Upper lobe of left lung (tissue), 4 donors: ENCODE data around the gene FCAR.
"Not testable (repeated sequence)": the region's sequence is repeated elsewhere in the genome, so short reads cannot be mapped to it uniquely, and the experiment has no call there.

Experiments used
- CTCF ChIP-seq, 6 experiments: fragments of 450-650 bp in 4 of 6; fragments of 200-600 bp in 2 of 6; sonication (generic) in 2 of 6; IDR thresholded peaks; one replicate each; pipeline ENCODE4 v1.5.1; 2016 to 2019; ENCODE audit warnings: antibody characterized with exemption in 6 of 6
- EP300 ChIP-seq, 4 donors: sonication (generic); formaldehyde crosslinking; IDR thresholded peaks; one replicate each; pipeline ENCODE4 v1.5.1; 2017; ENCODE audit warnings: antibody characterized with exemption in 4 of 4, control low read depth in 2 of 4
- POLR2A ChIP-seq, 4 donors: fragments of 450-650 bp; IDR thresholded peaks; one replicate each; pipeline ENCODE4 v1.5.1; 2016 to 2017; ENCODE audit warnings: antibody characterized with exemption in 4 of 4, mild to moderate bottlenecking in 2 of 4

GRCh38 chr19:54828064-54828463 lies 46.0 kb upstream of the FCAR start:
- TF ChIP-seq POLR2A, EP300, CTCF (IDR thresholded peaks at IDR 0.05): not testable (repeated sequence)
